HCT116 (cell line): ENCODE data around the gene PRKCZ. TPM values are rescaled to one million over a fixed set of nuclear protein-coding genes. Genes with fewer than 3 reads are reported as not detected.

Source experiments
- ATAC-seq: fragments of 200-7000 bp; cut with Tn5 transposase; 2 replicates; pipeline ENCODE4 v1.9.1; 2020; ENCODE audit warnings: mild to moderate bottlenecking, moderate library complexity
- BruUV-seq: library from RNA; stranded (reverse); fragments of 400-500 nt; replicated peaks from 2 replicates; lab custom pipeline; 2021; lab: Mats Ljungman, UMichigan
- CTCF ChIA-PET: fragments of 300-600 bp; sonication (Branson Sonifier 250); formaldehyde crosslinking; loops from one replicate; lab custom pipeline; 2021; ENCODE audit warnings: antibody characterized with exemption; lab: Charles Lee
- POLR2A ChIA-PET: fragments of 300-600, 350-600 bp; sonication (Branson Sonifier 250); formaldehyde crosslinking; loops from one replicate; lab custom pipeline; 2021; ENCODE audit warnings: antibody characterized with exemption; lab: Charles Lee
- RAD21 ChIA-PET, 2 experiments: fragments of 300-600 bp; sonication (Branson Sonifier 250); formaldehyde crosslinking; loops; one replicate each; lab custom pipeline; 2023; ENCODE audit warnings: low total read pairs in 2 of 2; ENCODE audit not compliant: uncharacterized antibody in 2 of 2, unreplicated experiment in 2 of 2, low non-redundant PET in 1 of 2; lab: Charles Lee
- DNase-seq: peaks from one replicate; pipeline ENCODE4 v3.0.0-alpha.2; 2010; ENCODE audit warnings: low read depth, low spot score
- H2AFZ ChIP-seq: fragments of 200-600 bp; shearing (Covaris generic), sonication (generic); 2 replicates; pipeline ENCODE4 v1.6.1; 2017; ENCODE audit warnings: low read depth, mixed run types, mixed read lengths, antibody characterized with exemption, low read length; ENCODE audit not compliant: poor library complexity, severe bottlenecking
- H3K27ac ChIP-seq: 2 replicates; pipeline ENCODE4 v1.5.1; 2012; ENCODE audit warnings: low read depth, low read length
- H3K27me3 ChIP-seq: fragments of 200-600 bp; sonication (generic); 2 replicates; pipeline ENCODE4 v1.6.1; 2016; ENCODE audit warnings: mixed run types, low read length, mixed read lengths; ENCODE audit not compliant: insufficient read depth
- H3K36me3 ChIP-seq, 2 experiments: fragments of 200-500 bp in 1 of 2; fragments of 200-600 bp in 1 of 2; sonication (Bioruptor generic) in 1 of 2; sonication (generic) in 1 of 2; 2 replicates each; pipeline versions ENCODE4 v1.5.1 to v1.6.1; 2014 to 2016; ENCODE audit warnings: low read length in 2 of 2, inconsistent platforms in 1 of 2, mixed read lengths in 1 of 2, mixed run types in 1 of 2; ENCODE audit not compliant: insufficient read depth in 2 of 2, control insufficient read depth in 1 of 2
- H3K4me1 ChIP-seq, 2 experiments: fragments of 200-600 bp in 1 of 2; sonication (generic) in 1 of 2; 2 replicates each; pipeline versions ENCODE4 v1.5.1 to v1.6.1; 2012 to 2017; ENCODE audit warnings: low read length in 2 of 2, inconsistent platforms in 1 of 2, mild to moderate bottlenecking in 1 of 2, mixed read lengths in 1 of 2, mixed run types in 1 of 2, moderate library complexity in 1 of 2; ENCODE audit not compliant: insufficient read depth in 2 of 2, control insufficient read depth in 1 of 2
- H3K4me2 ChIP-seq: fragments of 200-600 bp; sonication (generic); 2 replicates; pipeline ENCODE4 v1.6.1; 2017; ENCODE audit warnings: mixed run types, low read length, mixed read lengths
- H3K4me3 ChIP-seq, 2 experiments: fragments of 200-600 bp in 1 of 2; sonication (generic) in 1 of 2; replicated peaks in 1 of 2; 2 replicates each; pipeline ENCODE4 v1.5.1; 2011 to 2016; ENCODE audit warnings: low read length in 2 of 2, control low read depth in 1 of 2, low read depth in 1 of 2, mild to moderate bottlenecking in 1 of 2, mixed read lengths in 1 of 2, mixed run types in 1 of 2
- H3K79me2 ChIP-seq: fragments of 200-600 bp; sonication (generic); 2 replicates; pipeline ENCODE4 v1.6.1; 2017; ENCODE audit warnings: mild to moderate bottlenecking, mixed run types, low read length, moderate library complexity, mixed read lengths; ENCODE audit not compliant: insufficient read depth
- H3K9ac ChIP-seq: fragments of 200-600 bp; sonication (generic); 2 replicates; pipeline ENCODE4 v1.6.1; 2016; ENCODE audit warnings: low read length, mixed read lengths
- H3K9me2 ChIP-seq: fragments of 200-600 bp; sonication (generic), shearing (Covaris generic); 2 replicates; pipeline ENCODE4 v1.6.1; 2017; ENCODE audit warnings: mixed run types, mild to moderate bottlenecking, moderate library complexity; ENCODE audit not compliant: insufficient read depth
- H3K9me3 ChIP-seq, 2 experiments: fragments of 200-500 bp in 1 of 2; fragments of 200-600 bp in 1 of 2; sonication (Bioruptor generic) in 1 of 2; sonication (generic) in 1 of 2; 2 replicates each; pipeline ENCODE4 v1.6.1; 2014 to 2017; ENCODE audit warnings: low read length in 2 of 2, mixed read lengths in 2 of 2, inconsistent platforms in 1 of 2, low read depth in 1 of 2, mild to moderate bottlenecking in 1 of 2, mixed run types in 1 of 2, moderate library complexity in 1 of 2; ENCODE audit not compliant: control insufficient read depth in 1 of 2, insufficient read depth in 1 of 2
- H4K20me1 ChIP-seq: fragments of 200-600 bp; sonication (generic), shearing (Covaris generic); 2 replicates; pipeline ENCODE4 v1.6.1; 2017; ENCODE audit warnings: mixed run types, mild to moderate bottlenecking, moderate library complexity; ENCODE audit not compliant: insufficient read depth
- ATF3 ChIP-seq: IDR thresholded peaks from 2 replicates; pipeline ENCODE4 v1.6.1; 2012
- CEBPB ChIP-seq: IDR thresholded peaks from 2 replicates; pipeline ENCODE4 v1.6.1; 2012; ENCODE audit warnings: low read depth
- EGR1 ChIP-seq: IDR thresholded peaks from 2 replicates; pipeline ENCODE4 v1.6.1; 2012; ENCODE audit warnings: low read depth
- ELF1 ChIP-seq: IDR thresholded peaks from 2 replicates; pipeline ENCODE4 v1.6.1; 2012; ENCODE audit warnings: low read depth, borderline replicate concordance
- EZH2 ChIP-seq: fragments of 200-600 bp; sonication (generic); IDR thresholded peaks from 2 replicates; pipeline ENCODE4 v1.6.1; 2017; ENCODE audit warnings: antibody characterized with exemption, mixed run types
- EZH2phosphoT487 ChIP-seq: fragments of 200-600 bp; IDR thresholded peaks from 2 replicates; pipeline ENCODE4 v1.6.1; 2018; ENCODE audit warnings: antibody characterized with exemption, borderline replicate concordance
- FOSL1 ChIP-seq: IDR thresholded peaks from 2 replicates; pipeline ENCODE4 v1.6.1; 2012; ENCODE audit warnings: low read depth
- JUND ChIP-seq: IDR thresholded peaks from 2 replicates; pipeline ENCODE4 v1.6.1; 2012
- MAX ChIP-seq: IDR thresholded peaks from 2 replicates; pipeline ENCODE4 v1.6.1; 2012
- POLR2A ChIP-seq: IDR thresholded peaks from 2 replicates; pipeline ENCODE4 v1.7.0; 2011; ENCODE audit warnings: borderline replicate concordance; ENCODE audit not compliant: insufficient read depth, insufficient read length; ENCODE audit errors: extremely low read depth
- SIN3A ChIP-seq: IDR thresholded peaks from 2 replicates; pipeline ENCODE4 v1.6.1; 2012; ENCODE audit warnings: low read depth
- SP1 ChIP-seq: IDR thresholded peaks from 2 replicates; pipeline ENCODE4 v1.6.1; 2012; ENCODE audit warnings: low read depth
- SRF ChIP-seq: IDR thresholded peaks from 2 replicates; pipeline ENCODE4 v1.6.1; 2012; ENCODE audit warnings: low read depth
- YY1 ChIP-seq: IDR thresholded peaks from 2 replicates; pipeline ENCODE4 v1.6.1; 2011; ENCODE audit warnings: low read length, low read depth, moderate library complexity, mild to moderate bottlenecking; ENCODE audit not compliant: insufficient replicate concordance; ENCODE audit errors: extremely low read depth
- ZBTB33 ChIP-seq: IDR thresholded peaks from 2 replicates; pipeline ENCODE4 v1.6.1; 2011; ENCODE audit warnings: mild to moderate bottlenecking, low read length, moderate library complexity; ENCODE audit not compliant: insufficient replicate concordance; ENCODE audit errors: extremely low read depth
- ZFX ChIP-seq: fragments of 450-650 bp; IDR thresholded peaks from 2 replicates; pipeline ENCODE4 v1.6.1; 2017
- intact Hi-C: fragments of 100-400 bp; cut with micrococcal nuclease; formaldehyde crosslinking; loops from 2 replicates; pipeline ENCODE4 v1.10.0; 2022
- total RNA-seq: library from RNA; stranded (reverse); gene quantifications from one replicate; pipeline ENCODE4 v1.2.1, GENCODE V29; 2021; ENCODE audit not compliant: unreplicated experiment
- TF ChIP-seq, protein P1 (sequence below): IDR thresholded peaks from 2 replicates; pipeline ENCODE4 v1.6.1; 2012; ENCODE audit warnings: low read depth
- TF ChIP-seq, protein P2 (sequence below), 3 experiments: fragments of 200-600 bp in 1 of 3; sonication (generic) in 1 of 3; IDR thresholded peaks in 2 of 3; conservative IDR thresholded peaks in 1 of 3; 2 replicates each; pipeline ENCODE4 v1.5.1; 2012 to 2017; ENCODE audit warnings: low read depth in 2 of 3, low read length in 2 of 3, antibody characterized with exemption in 1 of 3, borderline replicate concordance in 1 of 3, control low read depth in 1 of 3, mild to moderate bottlenecking in 1 of 3, mixed read lengths in 1 of 3, mixed run types in 1 of 3, moderate library complexity in 1 of 3; ENCODE audit not compliant: insufficient read depth in 1 of 3

Gene PRKCZ
- total RNA-seq, 1 experiment from 2014 or later = 46.8 TPM

GRCh38 chr1:2231532-2232254, 181.5 kb downstream of the PRKCZ start:
- Histone ChIP-seq H3K79me2 (peaks cover 81% of the 10 kb centered on the region), H3K4me2 (peak overlapping the region; percentile 95; the same call in 1 of the 2 replicates), H4K20me1 (peaks cover 28% of the 10 kb centered on the region; the same call in 1 of the 2 replicates), H3K9me2 (no peaks in the 10 kb centered on the region), H2AFZ (no peak overlapping the region), H3K27ac (no peak overlapping the region; the same call in 1 of the 2 replicates), H3K27me3 (no peaks in the 10 kb centered on the region), H3K4me3 (no peak overlapping the region), H3K36me3 (peaks cover 0 to 8% of the 10 kb centered on the region in 2 experiments; a peak in 1 of 4 replicates), H3K9me3 (no peaks in the 10 kb centered on the region), H3K9ac (no peak overlapping the region), H3K4me1 (peaks cover 18 to 32% of the 10 kb centered on the region in 2 experiments)
- BruUV-seq = no TSS peak
- ATAC-seq (no peak), DNase-seq (no peak)
- ChIA-PET RAD21 (no interaction called here), POLR2A (no interaction called here), CTCF (interaction anchor here (1.0 kb wide), 1 partner anchor 32 kb away, joined by 3 read pairs; no protein-coding TSS in a partner anchor)
- intact Hi-C loops = loop anchor here (5.0 kb wide), 1 partner anchor 34 kb away; no protein-coding TSS in a partner anchor
- TF ChIP-seq FOSL1 = no peak
- TF ChIP-seq, protein P1, sequence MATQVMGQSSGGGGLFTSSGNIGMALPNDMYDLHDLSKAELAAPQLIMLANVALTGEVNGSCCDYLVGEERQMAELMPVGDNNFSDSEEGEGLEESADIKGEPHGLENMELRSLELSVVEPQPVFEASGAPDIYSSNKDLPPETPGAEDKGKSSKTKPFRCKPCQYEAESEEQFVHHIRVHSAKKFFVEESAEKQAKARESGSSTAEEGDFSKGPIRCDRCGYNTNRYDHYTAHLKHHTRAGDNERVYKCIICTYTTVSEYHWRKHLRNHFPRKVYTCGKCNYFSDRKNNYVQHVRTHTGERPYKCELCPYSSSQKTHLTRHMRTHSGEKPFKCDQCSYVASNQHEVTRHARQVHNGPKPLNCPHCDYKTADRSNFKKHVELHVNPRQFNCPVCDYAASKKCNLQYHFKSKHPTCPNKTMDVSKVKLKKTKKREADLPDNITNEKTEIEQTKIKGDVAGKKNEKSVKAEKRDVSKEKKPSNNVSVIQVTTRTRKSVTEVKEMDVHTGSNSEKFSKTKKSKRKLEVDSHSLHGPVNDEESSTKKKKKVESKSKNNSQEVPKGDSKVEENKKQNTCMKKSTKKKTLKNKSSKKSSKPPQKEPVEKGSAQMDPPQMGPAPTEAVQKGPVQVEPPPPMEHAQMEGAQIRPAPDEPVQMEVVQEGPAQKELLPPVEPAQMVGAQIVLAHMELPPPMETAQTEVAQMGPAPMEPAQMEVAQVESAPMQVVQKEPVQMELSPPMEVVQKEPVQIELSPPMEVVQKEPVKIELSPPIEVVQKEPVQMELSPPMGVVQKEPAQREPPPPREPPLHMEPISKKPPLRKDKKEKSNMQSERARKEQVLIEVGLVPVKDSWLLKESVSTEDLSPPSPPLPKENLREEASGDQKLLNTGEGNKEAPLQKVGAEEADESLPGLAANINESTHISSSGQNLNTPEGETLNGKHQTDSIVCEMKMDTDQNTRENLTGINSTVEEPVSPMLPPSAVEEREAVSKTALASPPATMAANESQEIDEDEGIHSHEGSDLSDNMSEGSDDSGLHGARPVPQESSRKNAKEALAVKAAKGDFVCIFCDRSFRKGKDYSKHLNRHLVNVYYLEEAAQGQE = no peak
- no peak for TF ChIP-seq CEBPB
- TF ChIP-seq SP1 = no peak
- no peak for TF ChIP-seq EGR1
- no peak for TF ChIP-seq EZH2phosphoT487
- TF ChIP-seq, protein P2, sequence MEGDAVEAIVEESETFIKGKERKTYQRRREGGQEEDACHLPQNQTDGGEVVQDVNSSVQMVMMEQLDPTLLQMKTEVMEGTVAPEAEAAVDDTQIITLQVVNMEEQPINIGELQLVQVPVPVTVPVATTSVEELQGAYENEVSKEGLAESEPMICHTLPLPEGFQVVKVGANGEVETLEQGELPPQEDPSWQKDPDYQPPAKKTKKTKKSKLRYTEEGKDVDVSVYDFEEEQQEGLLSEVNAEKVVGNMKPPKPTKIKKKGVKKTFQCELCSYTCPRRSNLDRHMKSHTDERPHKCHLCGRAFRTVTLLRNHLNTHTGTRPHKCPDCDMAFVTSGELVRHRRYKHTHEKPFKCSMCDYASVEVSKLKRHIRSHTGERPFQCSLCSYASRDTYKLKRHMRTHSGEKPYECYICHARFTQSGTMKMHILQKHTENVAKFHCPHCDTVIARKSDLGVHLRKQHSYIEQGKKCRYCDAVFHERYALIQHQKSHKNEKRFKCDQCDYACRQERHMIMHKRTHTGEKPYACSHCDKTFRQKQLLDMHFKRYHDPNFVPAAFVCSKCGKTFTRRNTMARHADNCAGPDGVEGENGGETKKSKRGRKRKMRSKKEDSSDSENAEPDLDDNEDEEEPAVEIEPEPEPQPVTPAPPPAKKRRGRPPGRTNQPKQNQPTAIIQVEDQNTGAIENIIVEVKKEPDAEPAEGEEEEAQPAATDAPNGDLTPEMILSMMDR (IDR thresholded peaks at IDR 0.05 in 2 of 3, conservative IDR thresholded peaks at IDR 0.05 in 1 of 3; ENCODE audit: borderline replicate concordance in 1 of 3, insufficient read depth in 1 of 3, low read depth in 2 of 3, low read length in 2 of 3) = no peak
- no peak for TF ChIP-seq EZH2
- no peak for TF ChIP-seq ATF3
- TF ChIP-seq ELF1 = no peak
- no peak for TF ChIP-seq JUND
- TF ChIP-seq YY1 = no peak
- no peak for TF ChIP-seq MAX
- TF ChIP-seq SRF = no peak
- no peak for TF ChIP-seq ZBTB33
- no peak for TF ChIP-seq POLR2A
- TF ChIP-seq SIN3A = no peak
- TF ChIP-seq ZFX = no peak
